A549 (cell line): ENCODE results near the gene SCUBE3. TPM values are rescaled to one million over a fixed set of nuclear protein-coding genes. Genes with fewer than 3 reads are reported as not detected.

Source experiments
- ATAC-seq, 2 experiments: fragments of 200-7000 bp in 1 of 2; fragments of >200 bp in 1 of 2; cut with Nextera tagmentation in 1 of 2; cut with Tn5 transposase in 1 of 2; 3 replicates each; pipeline versions ENCODE4 v1.8.0 to v1.9.1; 2018 to 2020; ENCODE audit warnings: mild to moderate bottlenecking in 1 of 2, moderate library complexity in 1 of 2
- CTCF ChIA-PET: fragments of 300-600 bp; sonication (Branson Sonifier 250); formaldehyde crosslinking; extraction: SDS; loops from one replicate; lab custom pipeline; 2021; ENCODE audit warnings: antibody characterized with exemption, inconsistent platforms; lab: Yijun Ruan, JAX
- POLR2A ChIA-PET: fragments of 350-600 bp; formaldehyde crosslinking; extraction: SDS; loops from one replicate; lab custom pipeline; 2021; ENCODE audit warnings: antibody characterized with exemption, inconsistent platforms; lab: Yijun Ruan, JAX
- DNase-seq, 2 experiments: peaks; one replicate each; pipeline versions ENCODE4 v3.0.0 to v3.0.0-alpha.2; 2011 to 2016; ENCODE audit warnings: low read depth in 1 of 2, low spot score in 1 of 2
- FAIRE-seq: peaks from 2 replicates; lab custom pipeline; 2011; peaks lifted over from hg19 to GRCh38; lab: Jason Lieb, UNC
- H3K27ac ChIP-seq, 2 experiments: fragments of >200 bp; sonication (Bioruptor Twin); formaldehyde crosslinking; 3 replicates each; pipeline ENCODE4 v1.5.1; 2016 to 2017
- H3K4me1 ChIP-seq: fragments of >200 bp; sonication (Bioruptor Twin); formaldehyde crosslinking; 3 replicates; pipeline ENCODE4 v1.6.1; 2016
- H3K4me2 ChIP-seq: fragments of >200 bp; sonication (Bioruptor Twin); formaldehyde crosslinking; 3 replicates; pipeline ENCODE4 v1.6.1; 2016
- H3K4me3 ChIP-seq: fragments of >200 bp; sonication (Bioruptor Twin); formaldehyde crosslinking; 3 replicates; pipeline ENCODE4 v1.5.1; 2016
- H3K9me3 ChIP-seq: fragments of >200 bp; sonication (Bioruptor Twin); formaldehyde crosslinking; 3 replicates; pipeline ENCODE4 v1.6.1; 2016
- BHLHE40 ChIP-seq: IDR thresholded peaks from 2 replicates; pipeline ENCODE4 v1.6.1; 2012; ENCODE audit warnings: low read depth, low read length, inconsistent platforms
- EP300 ChIP-seq, 2 experiments: fragments of >200 bp; sonication (Bioruptor Twin); formaldehyde crosslinking; IDR thresholded peaks; 2 replicates in 1 of 2; 3 replicates in 1 of 2; pipeline ENCODE4 v1.6.1; 2016 to 2017
- ESRRA ChIP-seq: fragments of 150-350 bp; IDR thresholded peaks from 2 replicates; pipeline ENCODE4 v1.6.1; 2014; ENCODE audit warnings: mild to moderate bottlenecking, low read length, borderline replicate concordance
- FOXS1 ChIP-seq: fragments of 250-450 bp; sonication (Bioruptor Pico); IDR thresholded peaks from 2 replicates; pipeline ENCODE4 v1.5.0; 2020; ENCODE audit warnings: mild to moderate bottlenecking, moderate library complexity
- GATA3 ChIP-seq: IDR thresholded peaks from 2 replicates; pipeline ENCODE4 v1.6.1; 2012; ENCODE audit warnings: borderline replicate concordance
- HDAC2 ChIP-seq: fragments of 200-600 bp; sonication (generic); IDR thresholded peaks from 2 replicates; pipeline ENCODE4 v1.6.1; 2016
- HOXB5 ChIP-seq: fragments of 250-450 bp; sonication (Bioruptor Pico); IDR thresholded peaks from 2 replicates; pipeline ENCODE4 v1.5.0; 2020; ENCODE audit warnings: mild to moderate bottlenecking, moderate library complexity
- JUN ChIP-seq, 2 experiments: fragments of >200 bp; sonication (Bioruptor Twin); formaldehyde crosslinking; IDR thresholded peaks; 2 replicates in 1 of 2; 3 replicates in 1 of 2; pipeline ENCODE4 v1.6.1; 2016 to 2017
- JUNB ChIP-seq: fragments of >200 bp; sonication (Bioruptor Twin); formaldehyde crosslinking; IDR thresholded peaks from 2 replicates; pipeline ENCODE4 v1.6.1; 2016
- KDM1A ChIP-seq: fragments of 200-600 bp; sonication (generic); IDR thresholded peaks from 2 replicates; pipeline ENCODE4 v1.6.1; 2016; ENCODE audit warnings: low read depth, mild to moderate bottlenecking
- MAFK ChIP-seq: fragments of 450-650 bp; IDR thresholded peaks from 2 replicates; pipeline ENCODE4 v1.6.1; 2014; ENCODE audit not compliant: partially characterized antibody
- MYC ChIP-seq: IDR thresholded peaks from 2 replicates; pipeline ENCODE4 v1.6.1; 2012; ENCODE audit warnings: mild to moderate bottlenecking, inconsistent platforms, low read length, improper control_type of control experiment, borderline replicate concordance
- PHF8 ChIP-seq: fragments of 200-600 bp; sonication (generic); IDR thresholded peaks from 2 replicates; pipeline ENCODE4 v1.6.1; 2016; ENCODE audit warnings: low read depth, mild to moderate bottlenecking, antibody characterized with exemption, moderate library complexity, borderline replicate concordance
- POLR2A ChIP-seq: IDR thresholded peaks from 2 replicates; pipeline ENCODE4 v1.6.1; 2012; ENCODE audit warnings: mild to moderate bottlenecking, low read length
- RAD21 ChIP-seq, 2 experiments: fragments of >200 bp in 1 of 2; sonication (Bioruptor Twin) in 1 of 2; formaldehyde crosslinking in 1 of 2; IDR thresholded peaks in 1 of 2; conservative IDR thresholded peaks in 1 of 2; 2 replicates in 1 of 2; 3 replicates in 1 of 2; pipeline ENCODE4 v1.6.1; 2012 to 2018; ENCODE audit warnings: inconsistent platforms in 1 of 2
- RFX5 ChIP-seq: fragments of 450-650 bp; IDR thresholded peaks from 2 replicates; pipeline ENCODE4 v1.7.1; 2014; ENCODE audit warnings: antibody characterized with exemption, mild to moderate bottlenecking, moderate library complexity
- TP53 ChIP-seq: fragments of 250-450 bp; sonication (Bioruptor Pico); IDR thresholded peaks from 2 replicates; pipeline ENCODE4 v1.5.0; 2021; ENCODE audit warnings: mild to moderate bottlenecking, moderate library complexity
- ZSCAN20 ChIP-seq: fragments of 250-450 bp; sonication (Bioruptor Pico); IDR thresholded peaks from 2 replicates; pipeline ENCODE4 v1.8.0; 2022; ENCODE audit warnings: mild to moderate bottlenecking, moderate library complexity
- WGBS: methylation state at CpG from one replicate; pipeline ENCODE4 v1.1.6; 2017; ENCODE audit errors: missing lambda C conversion rate; 5-methylcytosine and 5-hydroxymethylcytosine counted together
- polyA plus RNA-seq, 4 experiments: library from polyadenylated mRNA; depleted of rRNA in 3 of 4; stranded (reverse); fragments of >200 nt; fragmentation: RNase III in 1 of 4; extraction: RNeasy Plus Mini Kit Qiagen cat#74134 plus additional on column Dnase treatment in 1 of 4; gene quantifications; 2 replicates in 3 of 4; 3 replicates in 1 of 4; pipeline ENCODE4 v1.2.3, GENCODE V29; 2011 to 2017
- TF ChIP-seq, protein P1 (sequence below): fragments of 250-450 bp; sonication (Bioruptor Pico); IDR thresholded peaks from 2 replicates; pipeline ENCODE4 v1.5.0; 2020; ENCODE audit warnings: low read depth, mild to moderate bottlenecking, moderate library complexity
- TF ChIP-seq, protein P2 (sequence below): IDR thresholded peaks from 2 replicates; pipeline ENCODE4 v1.6.1; 2012
- TF ChIP-seq, protein P3 (sequence below): fragments of >200 bp; sonication (Bioruptor Twin); formaldehyde crosslinking; IDR thresholded peaks from 2 replicates; pipeline ENCODE4 v1.6.1; 2016
- TF ChIP-seq, protein P4 (sequence below): fragments of >200 bp; sonication (Bioruptor Twin); formaldehyde crosslinking; IDR thresholded peaks from 3 replicates; pipeline ENCODE4 v1.5.1; 2016

Gene SCUBE3
- polyA plus RNA-seq, 2 of the 4 experiments (the other 2 are of a cell fraction) = 0.06 to 0.13 TPM

DNA sequence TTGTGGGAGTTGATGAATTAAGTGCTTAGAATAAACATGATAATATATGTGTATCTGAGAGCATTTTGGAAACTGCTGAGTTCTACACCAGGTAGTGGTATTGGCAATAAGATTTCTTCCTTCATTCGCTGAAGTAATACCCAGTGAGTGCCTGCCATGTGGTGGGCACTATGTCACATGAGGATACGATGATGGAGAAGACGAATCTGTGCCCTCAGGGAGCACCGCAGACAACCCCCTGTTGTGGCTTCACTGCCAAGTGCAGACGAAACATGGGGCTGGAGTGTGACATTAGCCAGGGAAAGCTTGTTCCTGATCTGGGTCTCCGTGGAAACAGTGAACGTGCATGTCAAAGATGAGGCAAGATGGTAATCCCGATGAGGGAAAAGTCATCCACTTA lies 53.7 kb downstream of the SCUBE3 start:
- H3K4me1 ChIP-seq = 0 out of 3 replicates have a peak, but pooled peaks cover 2% of the 10 kb centered on the region
- POLR2A ChIA-PET = interaction anchor here (1.1 kb wide), 1 partner anchor 8 kb away, joined by 4 read pairs; the partner anchor contains the start of gene ZNF76
- no peaks in the 10 kb centered on the region for H3K9me3 ChIP-seq
- H3K27ac ChIP-seq = no peak overlapping the region
- 88% methylated on average over 8 of the region's 8 CpGs for WGBS
- no peak for DNase-seq
- CTCF ChIA-PET = interaction anchor here (1.3 kb wide), 1 partner anchor 26 kb away, joined by 3 read pairs; no protein-coding TSS in a partner anchor
- FAIRE-seq = no peak
- ATAC-seq = no peak
- H3K4me3 ChIP-seq = no peak overlapping the region
- no peak overlapping the region for H3K4me2 ChIP-seq
- no peak for TF ChIP-seq HOXB5 (CRISPR knock-in tag)
- no peak for TF ChIP-seq POLR2A
- TF ChIP-seq FOXS1 (CRISPR knock-in tag) = no peak

DNA sequence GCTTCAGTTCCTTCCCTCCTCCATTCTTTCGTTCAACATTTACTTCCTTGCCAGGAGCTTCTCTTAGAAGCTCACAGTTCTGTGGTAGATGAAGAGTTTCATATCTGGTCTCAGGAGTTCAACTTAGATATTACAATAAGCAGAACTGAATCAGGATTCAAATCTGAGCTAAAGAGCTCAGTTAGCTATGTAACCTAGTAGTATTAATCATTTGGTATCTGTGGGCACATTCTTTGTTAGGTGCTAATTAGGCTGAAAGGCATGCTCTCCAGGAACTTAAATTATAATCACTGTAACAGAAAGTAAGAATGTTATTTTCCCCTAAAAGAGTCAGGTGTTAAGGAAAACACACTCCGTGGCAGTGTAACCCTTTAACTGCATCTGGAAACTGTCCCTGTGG lies 54.1 kb downstream of the SCUBE3 start:
- Histone ChIP-seq H3K27ac (no peak overlapping the region), H3K4me2 (no peak overlapping the region)
- WGBS = 87% methylated on average over 2 of the region's 2 CpGs
- TF ChIP-seq, protein P1, sequence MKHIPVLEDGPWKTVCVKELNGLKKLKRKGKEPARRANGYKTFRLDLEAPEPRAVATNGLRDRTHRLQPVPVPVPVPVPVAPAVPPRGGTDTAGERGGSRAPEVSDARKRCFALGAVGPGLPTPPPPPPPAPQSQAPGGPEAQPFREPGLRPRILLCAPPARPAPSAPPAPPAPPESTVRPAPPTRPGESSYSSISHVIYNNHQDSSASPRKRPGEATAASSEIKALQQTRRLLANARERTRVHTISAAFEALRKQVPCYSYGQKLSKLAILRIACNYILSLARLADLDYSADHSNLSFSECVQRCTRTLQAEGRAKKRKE (CRISPR knock-in tag) = no peak
- TF ChIP-seq ZSCAN20 (CRISPR knock-in tag) (no peak), JUNB (no peak), TP53 (no peak), GATA3 (no peak), BHLHE40 (no peak), MYC (no peak), JUN (IDR thresholded peaks at IDR 0.05) (no peak), KDM1A (no peak), MAFK (no peak)
- TF ChIP-seq, protein P2, sequence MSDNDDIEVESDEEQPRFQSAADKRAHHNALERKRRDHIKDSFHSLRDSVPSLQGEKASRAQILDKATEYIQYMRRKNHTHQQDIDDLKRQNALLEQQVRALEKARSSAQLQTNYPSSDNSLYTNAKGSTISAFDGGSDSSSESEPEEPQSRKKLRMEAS = no peak
- TF ChIP-seq, all 56 proteins: peak for 0
- Histone ChIP-seq H3K4me1 (no peaks in the 10 kb centered on the region), H3K9me3 (no peaks in the 10 kb centered on the region), H3K4me3 (no peak overlapping the region)
- CTCF ChIA-PET = interaction anchor here (0.9 to 1.3 kb wide), 3 partner anchors 9 to 26 kb away, joined by 3 to 5 read pairs (median 3); partner anchors contain the start of gene ZNF76
- ATAC-seq (no peak), FAIRE-seq (no peak), DNase-seq (no peak)
- POLR2A ChIA-PET = interaction anchor here (1.1 kb wide), 1 partner anchor 9 kb away, joined by 4 read pairs; the partner anchor contains the start of gene ZNF76

DNA sequence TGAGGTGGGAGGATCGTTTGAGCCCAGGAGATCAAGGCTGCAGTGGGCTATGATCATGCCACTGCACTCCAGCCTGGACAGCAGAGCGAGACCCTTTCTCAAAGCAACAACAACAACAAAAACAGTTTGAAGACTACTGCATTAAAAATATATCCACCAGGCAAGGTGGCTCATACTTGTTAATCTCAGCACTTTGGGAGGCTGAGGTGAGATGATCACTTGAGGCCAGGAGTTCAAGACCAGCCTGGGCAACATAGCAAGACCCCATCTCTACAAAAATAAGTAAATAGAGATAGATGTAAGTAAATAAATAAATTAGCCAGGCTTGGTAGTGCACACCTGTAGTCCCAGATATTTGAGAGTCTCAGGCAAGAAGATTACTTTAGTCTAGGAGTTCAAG lies 58.2 kb downstream of the SCUBE3 start:
- H3K4me3 ChIP-seq = no peak overlapping the region
- no peak overlapping the region for H3K4me2 ChIP-seq
- DNase-seq (no peak), ATAC-seq (no peak), FAIRE-seq (no peak)
- no peak overlapping the region for H3K27ac ChIP-seq
- no peaks in the 10 kb centered on the region for H3K4me1 ChIP-seq
- 94% methylated on average over 2 of the region's 2 CpGs for WGBS
- TF ChIP-seq PHF8 (no peak), HDAC2 (no peak), EP300 (IDR thresholded peaks at IDR 0.05) (no peak), RFX5 (no peak), ESRRA (no peak), KDM1A (no peak), RAD21 (conservative IDR thresholded peaks at IDR 0.05 in 1 of 2, IDR thresholded peaks at IDR 0.05 in 1 of 2) (no peak)
- TF ChIP-seq, protein P3, sequence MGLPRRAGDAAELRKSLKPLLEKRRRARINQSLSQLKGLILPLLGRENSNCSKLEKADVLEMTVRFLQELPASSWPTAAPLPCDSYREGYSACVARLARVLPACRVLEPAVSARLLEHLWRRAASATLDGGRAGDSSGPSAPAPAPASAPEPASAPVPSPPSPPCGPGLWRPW = no peak
- TF ChIP-seq, protein P4, sequence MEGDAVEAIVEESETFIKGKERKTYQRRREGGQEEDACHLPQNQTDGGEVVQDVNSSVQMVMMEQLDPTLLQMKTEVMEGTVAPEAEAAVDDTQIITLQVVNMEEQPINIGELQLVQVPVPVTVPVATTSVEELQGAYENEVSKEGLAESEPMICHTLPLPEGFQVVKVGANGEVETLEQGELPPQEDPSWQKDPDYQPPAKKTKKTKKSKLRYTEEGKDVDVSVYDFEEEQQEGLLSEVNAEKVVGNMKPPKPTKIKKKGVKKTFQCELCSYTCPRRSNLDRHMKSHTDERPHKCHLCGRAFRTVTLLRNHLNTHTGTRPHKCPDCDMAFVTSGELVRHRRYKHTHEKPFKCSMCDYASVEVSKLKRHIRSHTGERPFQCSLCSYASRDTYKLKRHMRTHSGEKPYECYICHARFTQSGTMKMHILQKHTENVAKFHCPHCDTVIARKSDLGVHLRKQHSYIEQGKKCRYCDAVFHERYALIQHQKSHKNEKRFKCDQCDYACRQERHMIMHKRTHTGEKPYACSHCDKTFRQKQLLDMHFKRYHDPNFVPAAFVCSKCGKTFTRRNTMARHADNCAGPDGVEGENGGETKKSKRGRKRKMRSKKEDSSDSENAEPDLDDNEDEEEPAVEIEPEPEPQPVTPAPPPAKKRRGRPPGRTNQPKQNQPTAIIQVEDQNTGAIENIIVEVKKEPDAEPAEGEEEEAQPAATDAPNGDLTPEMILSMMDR = no peak
- TF ChIP-seq, protein P1 (CRISPR knock-in tag) = no peak
- CTCF ChIA-PET = interaction anchor here (0.6 to 1.2 kb wide), 2 partner anchors 16 to 126 kb away, joined by 3 read pairs; no protein-coding TSS in a partner anchor
- no peaks in the 10 kb centered on the region for H3K9me3 ChIP-seq
- POLR2A ChIA-PET = no interaction called here
